Hematopoietic multipotent progenitor cell treated with erythropoietin and hydrocortisone succinate and interleukin-3 and kit ligand, for 4 days (in vitro differentiated cells): Measurements from ENCODE around the gene MPP7.
"Not testable (repeated sequence)": the region's sequence is repeated elsewhere in the genome, so short reads cannot be mapped to it uniquely, and the experiment has no call there.

Experiments used
- DNase-seq: peaks from one replicate; pipeline ENCODE4 v3.0.0-alpha.2; 2015

MPP7 gene

GRCh38 chr10:28302638-28303488, at the start of gene MPP7:
Gene MPP7 (minus strand): TSS chr10:28303064. CDS start chr10:28238604, 64,460 bp downstream.
- peak; percentile 99 for DNase-seq

DNA sequence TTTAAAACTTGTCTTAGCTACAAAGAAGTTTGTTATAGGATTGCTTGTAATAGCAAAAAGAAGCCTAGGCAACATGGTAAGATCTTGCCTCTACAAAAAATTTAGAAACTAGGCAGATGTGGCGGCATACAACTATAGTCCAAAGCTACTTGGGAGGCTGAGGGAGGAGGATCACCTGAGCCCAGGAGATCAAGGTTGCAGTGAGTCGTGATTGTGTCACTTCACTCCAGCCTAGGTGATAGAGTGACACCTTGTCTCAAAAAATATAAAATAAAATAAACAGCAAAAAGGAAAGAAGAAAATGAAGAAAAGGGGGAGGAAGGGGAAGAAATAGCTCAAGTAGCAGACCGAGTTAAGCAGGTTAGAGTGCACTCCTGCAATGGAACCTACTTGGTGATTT, 47.0 kb upstream of the MPP7 start:
- DNase-seq, result no peak

DNA sequence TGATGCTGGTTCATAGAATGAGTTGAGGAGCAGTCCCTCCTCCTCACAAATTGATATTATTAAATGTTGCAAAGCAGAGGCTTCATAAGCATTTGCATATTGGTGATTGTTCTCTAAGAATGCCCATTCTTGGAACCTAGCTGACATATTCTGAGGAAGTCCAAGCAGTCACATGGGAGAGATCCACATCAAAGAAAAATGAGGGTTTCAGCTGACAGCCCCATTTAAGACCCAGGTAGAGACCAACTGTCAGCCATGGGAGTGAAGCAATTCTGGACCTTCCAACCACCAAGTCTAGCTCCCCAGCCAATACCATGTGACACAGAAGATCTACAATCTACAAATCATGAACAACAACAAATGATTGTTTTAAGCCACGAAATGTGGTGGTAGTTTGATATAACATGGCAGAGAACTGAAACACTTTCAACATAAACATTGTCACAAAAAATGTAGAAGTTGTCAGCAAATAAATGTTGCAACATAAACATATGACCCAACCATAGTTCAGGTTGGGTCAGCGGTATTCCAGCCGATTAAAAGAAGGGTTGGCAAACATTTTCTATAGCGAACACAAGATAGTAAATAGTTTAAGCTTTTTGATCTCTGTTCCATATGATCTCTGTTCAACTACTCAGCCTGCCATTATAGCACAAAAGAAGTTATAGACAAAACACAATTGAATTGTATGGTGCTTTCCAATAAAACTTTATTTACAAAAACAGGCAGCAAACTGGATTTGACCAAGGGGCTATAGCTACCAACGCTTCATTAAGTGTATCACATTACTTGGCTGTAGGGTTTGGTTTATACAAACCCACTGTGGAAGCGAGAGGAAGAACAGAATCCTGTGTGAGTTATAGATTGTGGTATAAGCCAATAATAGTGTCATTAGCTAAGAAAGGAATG, 41.4 kb upstream of the MPP7 start:
- no peak for DNase-seq

DNA sequence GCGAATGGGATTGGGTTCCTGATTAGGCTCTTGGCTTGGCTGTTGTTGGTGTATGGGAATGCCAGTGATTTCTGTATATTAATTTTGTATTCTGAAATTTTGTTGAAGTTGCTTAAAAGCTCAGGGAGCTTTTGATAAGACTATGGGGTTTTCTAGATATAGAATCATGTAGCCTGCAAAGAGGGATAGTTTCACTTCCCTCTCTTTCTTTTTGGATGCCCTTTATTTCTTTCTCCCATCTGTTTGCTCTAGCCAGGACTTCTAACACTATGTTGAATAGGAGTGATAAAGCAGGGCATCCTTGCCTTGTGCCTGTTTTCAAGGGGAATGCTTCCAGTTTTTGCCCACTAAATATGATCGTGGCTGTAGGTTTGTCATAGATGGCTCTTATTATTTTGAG, 40.4 kb upstream of the MPP7 start:
- no peak for DNase-seq

- not testable (repeated sequence) for DNase-seq
Observed at GRCh38 chr10:28341679-28342078, 38.8 kb upstream of the MPP7 start.

DNA sequence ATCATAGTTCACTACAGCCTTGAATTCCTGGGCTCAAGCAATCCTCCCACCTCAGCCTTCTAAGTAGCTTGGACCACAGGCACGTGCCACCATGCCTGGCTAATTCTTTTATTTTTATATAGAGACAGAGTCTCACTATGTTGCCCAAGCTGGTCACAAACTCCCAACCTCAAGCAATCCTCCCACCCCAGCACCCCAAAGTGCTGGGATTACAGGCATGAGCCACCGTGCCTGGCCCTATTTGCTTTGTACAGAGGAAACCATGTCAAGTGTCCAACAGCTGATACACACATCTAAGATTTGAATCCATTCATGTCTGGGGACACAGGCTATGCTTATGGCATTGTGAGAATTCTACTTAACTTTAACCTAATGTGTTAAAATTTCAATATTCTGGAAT, 29.9 kb upstream of the MPP7 start:
- DNase-seq, result no peak

GRCh38 chr10:28331841-28332240, 29.0 kb upstream of the MPP7 start:
- DNase-seq, result peak; percentile 13

DNA sequence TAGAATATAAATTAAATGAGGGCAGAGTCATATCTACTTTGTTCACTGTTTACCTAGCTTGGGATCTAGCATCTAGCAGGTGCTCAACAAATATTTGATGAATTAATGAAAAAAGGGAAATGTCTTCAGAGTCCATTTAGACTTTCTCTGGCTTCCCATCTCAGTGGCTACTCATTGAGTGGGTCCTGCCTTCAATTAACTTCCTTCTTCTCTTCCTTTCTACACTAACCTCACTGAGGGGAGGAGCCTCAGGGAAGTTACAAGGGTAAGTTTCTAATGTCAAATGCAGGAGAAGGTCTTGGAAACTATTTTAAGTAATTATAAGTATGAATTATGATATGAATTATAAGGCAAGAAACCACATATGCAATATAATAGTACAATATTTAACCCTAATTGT, 28.2 kb upstream of the MPP7 start:
- peak; percentile 52 for DNase-seq

DNA sequence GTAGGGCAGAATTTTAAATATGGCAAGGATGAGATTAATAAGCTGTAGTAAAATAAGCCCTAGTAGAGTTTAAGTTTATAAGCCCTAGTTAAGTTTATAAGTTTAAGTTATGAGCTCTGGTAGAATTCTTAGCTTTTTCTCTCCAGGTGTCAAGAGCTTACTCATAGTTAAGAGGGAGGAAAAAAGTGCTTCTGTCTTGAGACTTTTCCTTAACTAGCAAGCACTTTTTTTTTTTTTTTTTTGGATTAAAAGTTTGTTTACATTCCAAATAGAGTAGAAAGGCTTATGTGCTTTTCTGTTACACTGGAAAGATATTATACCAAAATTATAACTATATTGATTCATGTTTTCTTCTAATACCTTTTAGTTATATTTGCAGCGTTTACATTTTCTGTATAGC, 25.5 kb upstream of the MPP7 start:
- no peak for DNase-seq

DNA sequence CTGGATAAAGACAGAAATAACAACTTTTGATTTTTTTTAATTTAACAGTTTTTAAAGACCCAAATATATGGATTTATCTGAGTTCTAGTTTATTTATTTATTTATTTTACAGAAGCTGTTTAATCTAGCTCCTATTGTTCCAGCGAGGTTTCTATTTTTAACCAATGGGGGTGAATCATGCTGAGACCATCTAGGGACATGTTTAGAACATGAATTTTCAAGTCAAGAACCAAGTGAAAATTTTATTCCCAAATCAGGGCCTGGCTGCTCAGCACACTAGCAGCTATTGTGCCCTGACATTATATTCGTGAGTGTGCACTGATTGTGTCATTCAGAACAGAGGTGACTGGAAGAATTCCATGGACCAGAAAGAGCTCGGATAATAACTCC, 24.6 kb upstream of the MPP7 start:
- no peak for DNase-seq

GRCh38 chr10:28326516-28327490, 23.9 kb upstream of the MPP7 start:
- DNase-seq, result no peak

GRCh38 chr10:28320799-28321198, 17.9 kb upstream of the MPP7 start:
- no peak for DNase-seq

- no peak for DNase-seq
Observed at GRCh38 chr10:28320090-28320489, 17.2 kb upstream of the MPP7 start.

- not testable (repeated sequence) for DNase-seq
Observed at GRCh38 chr10:28319061-28319460, 16.2 kb upstream of the MPP7 start.

GRCh38 chr10:28318626-28319025, 15.8 kb upstream of the MPP7 start:
- no peak for DNase-seq

DNA sequence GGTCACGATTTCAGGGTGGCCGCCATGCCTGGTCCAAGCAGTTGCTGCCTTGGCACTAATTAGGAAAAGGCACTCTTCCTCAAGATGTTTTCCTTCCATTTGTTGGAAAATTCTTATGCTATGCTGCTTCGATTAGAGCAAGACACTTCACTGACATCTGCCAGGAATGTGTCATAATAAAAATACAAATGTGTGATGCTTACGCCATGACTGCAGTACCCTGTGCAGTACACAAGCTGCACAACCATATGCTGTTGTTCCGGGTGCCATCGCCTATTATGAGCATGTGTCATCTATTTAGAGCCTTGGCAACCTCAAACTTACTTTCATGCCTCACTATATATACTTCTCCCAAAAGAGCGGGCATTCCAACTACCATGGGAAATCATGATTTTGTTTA, 14.9 kb upstream of the MPP7 start:
- DNase-seq, result no peak

DNA sequence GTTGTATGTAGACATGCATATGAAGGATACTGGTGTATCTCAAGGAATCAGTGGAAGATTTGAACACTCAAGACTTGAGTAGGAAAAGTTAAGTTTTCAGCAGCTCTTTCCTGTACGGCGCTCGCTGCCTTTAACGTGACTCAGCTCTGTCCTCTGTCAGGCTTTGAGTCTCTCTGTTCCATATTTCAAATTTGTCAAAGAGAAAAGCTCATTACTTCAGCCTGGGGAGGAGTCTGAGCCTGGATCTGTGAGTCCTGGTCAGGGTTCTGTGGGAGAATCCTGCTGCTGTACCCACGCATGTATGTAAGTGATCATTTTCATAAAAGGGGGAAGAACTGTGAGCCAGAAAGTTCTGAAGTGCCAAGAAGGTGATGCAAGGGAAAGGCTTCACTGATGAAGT, 13.8 kb upstream of the MPP7 start:
- DNase-seq, result no peak

GRCh38 chr10:28315140-28315539, 12.3 kb upstream of the MPP7 start:
- DNase-seq, result no peak

DNA sequence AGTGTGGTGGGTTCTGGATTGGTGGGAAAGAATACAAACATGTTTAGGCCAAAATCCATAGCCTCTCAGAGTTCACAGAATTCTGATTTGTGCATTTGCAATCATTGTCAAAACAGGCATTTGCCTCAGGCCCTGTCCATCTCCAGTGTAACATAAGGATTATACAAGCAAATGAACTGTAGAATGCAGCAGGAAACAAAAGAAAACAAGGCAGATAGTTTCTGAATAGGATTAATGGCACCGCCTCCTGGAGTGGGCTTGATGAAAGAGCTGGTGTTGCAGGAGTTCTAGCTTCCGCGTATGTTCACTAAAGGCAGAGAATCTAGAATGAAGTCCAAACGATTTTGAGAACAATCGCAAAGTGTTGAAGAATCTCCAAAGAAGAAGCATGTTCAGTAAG, 11.3 kb upstream of the MPP7 start:
- no peak for DNase-seq

DNA sequence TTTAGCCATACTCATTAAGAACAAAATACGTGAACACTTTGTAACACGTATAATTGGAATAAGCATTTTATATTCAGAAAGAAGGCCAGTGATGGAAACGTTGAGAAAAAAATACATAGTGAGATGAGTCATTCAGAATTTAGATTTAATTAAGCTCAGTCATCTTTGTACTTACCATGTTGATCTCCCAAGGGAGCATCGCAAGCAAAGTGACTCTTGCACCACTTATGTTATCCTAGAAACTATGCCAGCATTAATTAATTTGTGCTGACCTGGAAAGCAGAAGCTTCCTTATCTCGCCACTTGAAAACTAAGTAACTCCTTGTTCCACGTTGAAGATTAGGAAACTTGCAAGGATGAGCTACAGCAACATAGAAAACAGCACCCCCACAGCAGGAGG, 9.7 kb upstream of the MPP7 start:
- no peak for DNase-seq

DNA sequence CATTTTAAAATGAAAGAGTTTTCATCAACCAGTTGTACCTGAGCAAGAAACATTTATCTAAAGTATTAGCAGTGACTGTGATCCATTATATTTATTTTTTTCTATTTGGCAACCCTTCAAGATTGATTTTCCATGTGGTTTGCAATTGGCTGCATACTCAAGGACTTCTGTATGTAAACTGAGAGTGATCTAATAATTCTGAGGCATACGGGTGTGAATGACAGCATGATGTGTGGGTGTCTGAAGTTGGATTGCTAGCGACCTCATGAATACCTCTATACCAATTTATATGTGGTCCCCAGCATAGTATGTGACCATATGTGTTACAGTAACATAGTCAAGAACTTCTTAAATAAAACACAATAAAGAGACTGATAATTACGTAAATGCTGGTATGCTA, 8.2 kb upstream of the MPP7 start:
- no peak for DNase-seq

DNA sequence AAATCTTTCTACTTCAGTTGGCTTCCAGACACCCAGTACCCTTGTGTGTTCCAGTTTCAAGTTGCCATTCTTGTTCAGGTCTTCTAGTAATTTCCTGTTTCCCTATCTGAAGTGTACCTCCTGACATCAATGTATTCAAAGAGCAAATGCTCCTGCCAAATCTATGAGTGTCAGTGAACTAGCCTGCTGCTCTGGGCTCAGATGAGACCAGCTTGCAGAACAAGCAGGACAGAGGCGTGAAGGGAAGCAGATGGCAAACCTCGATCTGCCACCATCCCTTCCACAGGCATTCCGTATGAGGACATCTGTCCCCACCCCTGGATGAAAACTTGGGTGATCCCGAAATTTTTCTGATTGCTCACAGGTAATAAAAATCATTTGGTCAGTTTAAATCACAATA, 4.4 kb upstream of the MPP7 start:
- DNase-seq, result no peak

GRCh38 chr10:28305553-28305952, 2.7 kb upstream of the MPP7 start:
- no peak for DNase-seq
